Fibroblast of lung (primary cell): ENCODE data around the gene ICE2.

ENCODE experiments used
- CTCF ChIP-seq, 2 donors: IDR thresholded peaks in 1 of 2; conservative IDR thresholded peaks in 1 of 2; 1 replicate in 1 of 2; 2 replicates in 1 of 2; pipeline ENCODE4 v1.5.1; 2011 to 2012; ENCODE audit warnings: low read length in 2 of 2, control low read depth in 1 of 2, inconsistent platforms in 1 of 2, low read depth in 1 of 2, mild to moderate bottlenecking in 1 of 2
- EZH2 ChIP-seq: IDR thresholded peaks from 2 replicates; pipeline ENCODE4 v1.5.1; 2012; ENCODE audit warnings: low read length, control low read depth, mild to moderate bottlenecking; ENCODE audit errors: missing control alignments

- TF ChIP-seq CTCF (conservative IDR thresholded peaks at IDR 0.05 in 1 of 2, IDR thresholded peaks at IDR 0.05 in 1 of 2; ENCODE audit: low read depth in 1 of 2, low read length in 2 of 2) (no peak), EZH2 (no peak)
Measured at GRCh38 chr15:60373327-60373726, 105.6 kb downstream of the ICE2 start.
